Vagina (tissue), 2 donors: ENCODE measurements around the gene CERT1.

Experiments used
- CTCF ChIP-seq, 3 experiments: fragments of 450-650 bp in 2 of 3; fragments of 200-600 bp in 1 of 3; sonication (generic) in 1 of 3; IDR thresholded peaks; one replicate each; pipeline ENCODE4 v1.5.1; 2017 to 2019; ENCODE audit warnings: antibody characterized with exemption in 3 of 3, mild to moderate bottlenecking in 2 of 3, moderate library complexity in 2 of 3
- POLR2A ChIP-seq, 2 donors: fragments of 450-650 bp; IDR thresholded peaks; one replicate each; pipeline ENCODE4 v1.6.1; 2017; ENCODE audit warnings: antibody characterized with exemption in 2 of 2, mild to moderate bottlenecking in 2 of 2, moderate library complexity in 2 of 2
- POLR2AphosphoS5 ChIP-seq, 2 donors: sonication (generic); formaldehyde crosslinking; IDR thresholded peaks; one replicate each; pipeline ENCODE4 v1.9.0; 2017; ENCODE audit warnings: antibody characterized with exemption in 2 of 2, mild to moderate bottlenecking in 2 of 2, low read depth in 1 of 2; ENCODE audit not compliant: insufficient read depth in 1 of 2

GRCh38 chr5:75473463-75473862 is 38.0 kb downstream of the CERT1 start:
- TF ChIP-seq CTCF (IDR thresholded peaks at IDR 0.05) (no peak), POLR2A (IDR thresholded peaks at IDR 0.05) (no peak), POLR2AphosphoS5 (IDR thresholded peaks at IDR 0.05; ENCODE audit: insufficient read depth in 1 of 2, low read depth in 1 of 2) (no peak)
